Activated gamma-delta T cell (primary cell): ENCODE data around the gene MAD1L1.
"Not testable (repeated sequence)": the region's sequence is repeated elsewhere in the genome, so short reads cannot be mapped to it uniquely, and the experiment has no call there.

ENCODE experiments used
- DNase-seq: peaks from one replicate; lab custom pipeline; 2025; lab: John Stamatoyannopoulos, UW

The MAD1L1 gene

GRCh38 chr7:2175514-2175913 is 57.2 kb downstream of the MAD1L1 start:
- DNase-seq = no peak

- DNase-seq = no peak
Observed at GRCh38 chr7:2175091-2175490, 57.7 kb downstream of the MAD1L1 start.

GRCh38 chr7:2173189-2173827 is 59.4 kb downstream of the MAD1L1 start:
- DNase-seq = no peak

- DNase-seq = no peak
Observed at GRCh38 chr7:2172311-2173188, 60.2 kb downstream of the MAD1L1 start.

- no peak for DNase-seq
Observed at GRCh38 chr7:2171855-2172254, 60.9 kb downstream of the MAD1L1 start.

GRCh38 chr7:2170576-2171521 is 61.9 kb downstream of the MAD1L1 start:
- no peak for DNase-seq

GRCh38 chr7:2169923-2170575 is 62.7 kb downstream of the MAD1L1 start:
- DNase-seq = no peak

GRCh38 chr7:2168615-2169311 is 64.0 kb downstream of the MAD1L1 start:
- DNase-seq = no peak

- no peak for DNase-seq
Observed at GRCh38 chr7:2166625-2167280, 66.0 kb downstream of the MAD1L1 start.

- no peak for DNase-seq
Observed at GRCh38 chr7:2165610-2166594, 66.8 kb downstream of the MAD1L1 start.

GRCh38 chr7:2165239-2165609 is 67.5 kb downstream of the MAD1L1 start:
- DNase-seq = no peak

- no peak for DNase-seq
Observed at GRCh38 chr7:2164646-2165045, 68.1 kb downstream of the MAD1L1 start.

GRCh38 chr7:2163600-2164555 is 68.9 kb downstream of the MAD1L1 start:
- DNase-seq = no peak

GRCh38 chr7:2162959-2163358 is 69.8 kb downstream of the MAD1L1 start:
- no peak for DNase-seq

GRCh38 chr7:2162004-2162902 is 70.5 kb downstream of the MAD1L1 start:
- DNase-seq = not testable (repeated sequence)

- DNase-seq = no peak
Observed at GRCh38 chr7:2159176-2159520, 73.6 kb downstream of the MAD1L1 start.
